ENCODE results near the gene MIER3. TPM values are rescaled to one million over a fixed set of nuclear protein-coding genes. Genes with fewer than 3 reads are reported as not detected.

Gene MIER3
- total RNA-seq, 1 experiment from 2014 or later = 49.3 TPM

GRCh38 chr5:56898213-56898612 is 53.7 kb downstream of the MIER3 start:
- DNase-seq (ENCODE audit: low read depth) = no peak

GRCh38 chr5:56896763-56897162 is 55.2 kb downstream of the MIER3 start:
- DNase-seq (ENCODE audit: low read depth) = no peak

DNA sequence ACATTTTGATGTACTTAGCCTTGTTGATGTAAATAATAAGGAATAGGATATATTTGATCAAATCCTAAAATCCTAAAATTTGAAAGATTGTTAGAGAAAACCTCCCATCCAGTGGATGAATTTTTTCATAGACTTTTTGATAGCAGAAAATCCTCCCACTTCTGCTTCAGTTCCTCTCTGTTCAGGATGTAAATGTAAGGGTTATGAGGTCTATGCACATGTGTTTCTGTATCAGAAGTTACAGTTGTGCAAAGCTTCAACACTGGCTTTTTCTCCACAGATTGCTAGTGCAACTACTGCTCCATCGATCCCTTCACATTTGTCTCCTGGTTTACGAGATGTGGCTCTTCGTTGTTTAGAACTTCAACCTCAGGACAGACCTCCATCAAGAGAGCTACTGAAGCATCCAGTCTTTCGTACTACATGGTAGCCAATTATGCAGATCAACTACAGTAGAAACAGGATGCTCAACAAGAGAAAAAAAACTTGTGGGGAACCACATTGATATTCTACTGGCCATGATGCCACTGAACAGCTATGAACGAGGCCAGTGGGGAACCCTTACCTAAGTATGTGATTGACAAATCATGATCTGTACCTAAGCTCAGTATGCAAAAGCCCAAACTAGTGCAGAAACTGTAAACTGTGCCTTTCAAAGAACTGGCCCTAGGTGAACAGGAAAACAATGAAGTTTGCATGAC is 58.5 kb downstream of the MIER3 start:
- DNase-seq (ENCODE audit: low read depth) = no peak

DNA sequence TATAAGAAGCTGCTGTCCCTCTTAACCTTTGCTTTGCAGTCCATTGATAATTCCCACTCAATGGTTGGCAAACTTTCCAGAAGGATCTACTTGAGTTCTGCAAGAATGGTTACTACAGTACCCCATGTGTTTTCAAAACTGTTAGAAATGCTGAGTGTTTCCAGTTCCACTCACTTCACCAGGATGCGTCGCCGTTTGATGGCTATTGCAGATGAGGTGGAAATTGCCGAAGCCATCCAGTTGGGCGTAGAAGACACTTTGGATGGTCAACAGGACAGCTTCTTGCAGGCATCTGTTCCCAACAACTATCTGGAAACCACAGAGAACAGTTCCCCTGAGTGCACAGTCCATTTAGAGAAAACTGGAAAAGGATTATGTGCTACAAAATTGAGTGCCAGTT is 70.4 kb downstream of the MIER3 start:
- DNase-seq (ENCODE audit: low read depth) = no peak

- peak; percentile 69 for DNase-seq (ENCODE audit: low read depth)
These were observed 75.6 kb downstream of the MIER3 start for GRCh38 chr5:56876327-56876726.

DNA sequence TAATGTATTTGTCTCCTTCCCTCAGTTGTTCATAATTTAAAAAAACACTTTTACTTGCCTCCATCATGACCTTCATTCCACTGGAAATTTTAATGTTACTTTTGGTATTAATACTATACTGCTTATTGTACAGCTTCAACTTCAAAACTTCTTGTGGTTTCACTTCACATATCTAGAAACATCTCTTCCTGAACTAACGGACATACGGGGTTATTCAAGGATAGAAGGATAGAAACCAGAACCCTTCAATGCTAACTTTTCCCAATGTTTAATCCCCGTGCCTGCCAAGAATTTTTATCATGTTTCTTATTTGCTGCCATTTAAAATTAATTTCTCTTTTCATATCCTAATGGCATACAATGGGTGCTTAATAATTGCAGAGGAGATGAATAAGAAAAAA is 78.9 kb downstream of the MIER3 start:
- DNase-seq (ENCODE audit: low read depth) = no peak

- no peak for DNase-seq (ENCODE audit: low read depth)
These were observed 80.1 kb downstream of the MIER3 start for GRCh38 chr5:56871777-56872176.

Other genes with a start within 250 kb of the MIER3 start
- 10.2 and 15.4 TPM in 2 replicates for gene MAP3K1, start 136.6 kb downstream of the MIER3 start, total RNA-seq (2014; rRNA removed; shearing (Covaris generic))
- 10.4 and 16.4 TPM in 2 replicates for gene SETD9, start 42.5 kb downstream of the MIER3 start, total RNA-seq (2014; rRNA removed; shearing (Covaris generic))
- 70.5 and 76.5 TPM in 2 replicates for gene GPBP1, start 221.9 kb upstream of the MIER3 start, total RNA-seq (2014; rRNA removed; shearing (Covaris generic))